GM23338 (cell line): ENCODE results near the gene RNF2. TPM values are rescaled to one million over a fixed set of nuclear protein-coding genes. Genes with fewer than 3 reads are reported as not detected.

ENCODE experiments used
- ATAC-seq: fragments of 200-7000 bp; cut with Tn5 transposase; 3 replicates; pipeline ENCODE4 v1.9.1; 2020
- DNase-seq: peaks from one replicate; pipeline ENCODE4 v3.0.0-alpha.2; 2015; ENCODE audit warnings: low spot score
- H2AFZ ChIP-seq: fragments of 200-600 bp; sonication (generic); 2 replicates; pipeline ENCODE4 v1.8.0; 2016; ENCODE audit warnings: antibody characterized with exemption, mild to moderate bottlenecking, moderate library complexity
- H3F3A ChIP-seq: fragments of 200-600 bp; sonication (generic); replicated peaks from 2 replicates; pipeline ENCODE4 v1.8.0; 2017; ENCODE audit warnings: antibody characterized with exemption, mixed run types, low read depth
- H3K27ac ChIP-seq: fragments of 200-600 bp; sonication (generic); 2 replicates; pipeline ENCODE4 v1.6.1; 2016; ENCODE audit warnings: low read depth
- H3K27me3 ChIP-seq: fragments of 200-600 bp; sonication (generic); 2 replicates; pipeline ENCODE4 v1.8.0; 2016; ENCODE audit warnings: mild to moderate bottlenecking, mixed run types, moderate library complexity; ENCODE audit not compliant: insufficient read depth
- H3K36me3 ChIP-seq: fragments of 200-600 bp; sonication (generic); 2 replicates; pipeline ENCODE4 v1.8.0; 2016; ENCODE audit warnings: mild to moderate bottlenecking; ENCODE audit not compliant: insufficient read depth
- H3K4me1 ChIP-seq: fragments of 200-600 bp; sonication (generic); 2 replicates; pipeline ENCODE4 v1.8.0; 2016; ENCODE audit warnings: mild to moderate bottlenecking, moderate library complexity; ENCODE audit not compliant: insufficient read depth
- H3K4me2 ChIP-seq: fragments of 200-600 bp; sonication (generic); 2 replicates; pipeline ENCODE4 v1.7.1; 2017; ENCODE audit warnings: mixed run types
- H3K4me3 ChIP-seq: fragments of 200-600 bp; sonication (generic); 2 replicates; pipeline ENCODE4 v1.6.1; 2016; ENCODE audit warnings: mixed run types
- H3K79me2 ChIP-seq: fragments of 200-600 bp; sonication (generic); replicated peaks from 2 replicates; pipeline ENCODE4 v1.8.0; 2017; ENCODE audit warnings: mild to moderate bottlenecking; ENCODE audit not compliant: insufficient read depth
- H3K9me2 ChIP-seq: fragments of 200-600 bp; sonication (generic); 2 replicates; pipeline ENCODE4 v1.8.0; 2017; ENCODE audit not compliant: insufficient read depth
- H4K20me1 ChIP-seq: fragments of 200-600 bp; sonication (generic); replicated peaks from 2 replicates; pipeline ENCODE4 v1.8.0; 2017; ENCODE audit warnings: mild to moderate bottlenecking; ENCODE audit not compliant: insufficient read depth
- H3K27ac Mint-ChIP-seq: 2 replicates; pipeline ENCODE4 v1.8.0; 2020; ENCODE audit warnings: inconsistent platforms, mild to moderate bottlenecking, moderate library complexity, mixed read lengths
- H3K27me3 Mint-ChIP-seq: 3 replicates; pipeline ENCODE4 v1.8.0; 2022; ENCODE audit warnings: low read depth, mild to moderate bottlenecking, moderate library complexity, mixed read lengths, inconsistent platforms; ENCODE audit not compliant: insufficient read depth, poor library complexity
- H3K36me3 Mint-ChIP-seq: 3 replicates; pipeline ENCODE4 v1.8.0; 2021; ENCODE audit warnings: low read depth, mild to moderate bottlenecking, inconsistent platforms, moderate library complexity, mixed read lengths
- H3K4me1 Mint-ChIP-seq: 3 replicates; pipeline ENCODE4 v1.8.0; 2020; ENCODE audit warnings: mild to moderate bottlenecking, inconsistent platforms, mixed read lengths
- H3K4me3 Mint-ChIP-seq: 3 replicates; pipeline ENCODE4 v1.8.0; 2021; ENCODE audit warnings: moderate library complexity, mild to moderate bottlenecking, inconsistent platforms, mixed read lengths
- H3K9me3 Mint-ChIP-seq: 3 replicates; pipeline ENCODE4 v1.8.0; 2020; ENCODE audit warnings: moderate library complexity, mild to moderate bottlenecking, inconsistent platforms, mixed read lengths
- CREB1 ChIP-seq: fragments of 250-450 bp; sonication (Bioruptor Pico); IDR thresholded peaks from 2 replicates; pipeline ENCODE4 v1.5.0; 2020; ENCODE audit warnings: low read depth, mild to moderate bottlenecking, moderate library complexity
- JUNB ChIP-seq: IDR thresholded peaks from one replicate; pipeline ENCODE4 v1.6.1; 2016; ENCODE audit warnings: antibody characterized with exemption; ENCODE audit not compliant: unreplicated experiment
- NANOG ChIP-seq: IDR thresholded peaks from 2 replicates; pipeline ENCODE4 v1.6.1; 2016; ENCODE audit warnings: antibody characterized with exemption, borderline replicate concordance
- REST ChIP-seq: IDR thresholded peaks from one replicate; pipeline ENCODE4 v1.6.1; 2018; ENCODE audit warnings: antibody characterized with exemption; ENCODE audit not compliant: unreplicated experiment
- STAT1 ChIP-seq: IDR thresholded peaks from one replicate; pipeline ENCODE4 v1.6.1; 2016; ENCODE audit warnings: antibody characterized with exemption; ENCODE audit not compliant: unreplicated experiment
- ZNF462 ChIP-seq: fragments of 250-450 bp; sonication (Bioruptor Pico); IDR thresholded peaks from 2 replicates; pipeline ENCODE4 v1.5.0; 2020; ENCODE audit warnings: mild to moderate bottlenecking, moderate library complexity
- polyA plus RNA-seq: library from polyadenylated mRNA; unstranded; fragments of >200 nt; fragmentation: Nextera tagmentation; extraction: Ambion mirVana; gene quantifications from 2 replicates; pipeline ENCODE4 v1.2.1, GENCODE V29; 2016
- total RNA-seq: library from RNA; depleted of rRNA; stranded (reverse); fragments of >200 nt; shearing (Covaris generic); gene quantifications from 2 replicates; pipeline ENCODE4 v1.2.3, GENCODE V29; 2014

The RNF2 gene
- total and polyA plus RNA-seq, 2 experiments from 2014 or later = 33.3 to 51.4 TPM

GRCh38 chr1:185042737-185043136, 2.6 kb upstream of the RNF2 start (continued):
- TF ChIP-seq ZNF462 = no peak
- TF ChIP-seq NANOG = no peak
- no peak for TF ChIP-seq JUNB
- TF ChIP-seq CREB1 (CRISPR knock-in tag) = no peak

GRCh38 chr1:185044387-185044786, 971 bp upstream of the RNF2 start:
- peaks cover 2% of the 10 kb centered on the region; the same call in 2 of the 3 replicates for H3K36me3 Mint-ChIP-seq
- H3K79me2 ChIP-seq = peaks cover 32% of the 10 kb centered on the region
- H3K9me2 ChIP-seq = no peaks in the 10 kb centered on the region
- H3K4me1 ChIP-seq = peaks cover 26% of the 10 kb centered on the region
- ATAC-seq (no peak), DNase-seq (no peak)
- peak overlapping the region; percentile 69 for H3K4me3 Mint-ChIP-seq
- no peak overlapping the region for H3K4me3 ChIP-seq
- H3K4me2 ChIP-seq = no peak overlapping the region
- no peaks in the 10 kb centered on the region for H3K36me3 ChIP-seq
- H3K27me3 Mint-ChIP-seq = peaks cover 8% of the 10 kb centered on the region
- 0 out of 2 replicates have a peak, but pooled peaks cover 3% of the 10 kb centered on the region for H3F3A ChIP-seq
- H3K27ac Mint-ChIP-seq = no peak overlapping the region
- no peak overlapping the region for H2AFZ ChIP-seq
- H3K27me3 ChIP-seq = peaks cover 15% of the 10 kb centered on the region
- peaks cover 27% of the 10 kb centered on the region for H4K20me1 ChIP-seq
- no peaks in the 10 kb centered on the region; the same call in 1 of the 3 replicates for H3K9me3 Mint-ChIP-seq
- peaks cover 23% of the 10 kb centered on the region for H3K4me1 Mint-ChIP-seq
- no peak overlapping the region for H3K27ac ChIP-seq
- TF ChIP-seq JUNB (no peak), STAT1 (no peak), ZNF462 (no peak), REST (no peak)
